HK-2 (cell line): ENCODE results near the gene IGSF1.

Experiments
- DNase-seq: peaks from one replicate; pipeline ENCODE4 v3.0.0-alpha.2; 2018; ENCODE audit not compliant: unreplicated experiment

IGSF1 gene, protein sequence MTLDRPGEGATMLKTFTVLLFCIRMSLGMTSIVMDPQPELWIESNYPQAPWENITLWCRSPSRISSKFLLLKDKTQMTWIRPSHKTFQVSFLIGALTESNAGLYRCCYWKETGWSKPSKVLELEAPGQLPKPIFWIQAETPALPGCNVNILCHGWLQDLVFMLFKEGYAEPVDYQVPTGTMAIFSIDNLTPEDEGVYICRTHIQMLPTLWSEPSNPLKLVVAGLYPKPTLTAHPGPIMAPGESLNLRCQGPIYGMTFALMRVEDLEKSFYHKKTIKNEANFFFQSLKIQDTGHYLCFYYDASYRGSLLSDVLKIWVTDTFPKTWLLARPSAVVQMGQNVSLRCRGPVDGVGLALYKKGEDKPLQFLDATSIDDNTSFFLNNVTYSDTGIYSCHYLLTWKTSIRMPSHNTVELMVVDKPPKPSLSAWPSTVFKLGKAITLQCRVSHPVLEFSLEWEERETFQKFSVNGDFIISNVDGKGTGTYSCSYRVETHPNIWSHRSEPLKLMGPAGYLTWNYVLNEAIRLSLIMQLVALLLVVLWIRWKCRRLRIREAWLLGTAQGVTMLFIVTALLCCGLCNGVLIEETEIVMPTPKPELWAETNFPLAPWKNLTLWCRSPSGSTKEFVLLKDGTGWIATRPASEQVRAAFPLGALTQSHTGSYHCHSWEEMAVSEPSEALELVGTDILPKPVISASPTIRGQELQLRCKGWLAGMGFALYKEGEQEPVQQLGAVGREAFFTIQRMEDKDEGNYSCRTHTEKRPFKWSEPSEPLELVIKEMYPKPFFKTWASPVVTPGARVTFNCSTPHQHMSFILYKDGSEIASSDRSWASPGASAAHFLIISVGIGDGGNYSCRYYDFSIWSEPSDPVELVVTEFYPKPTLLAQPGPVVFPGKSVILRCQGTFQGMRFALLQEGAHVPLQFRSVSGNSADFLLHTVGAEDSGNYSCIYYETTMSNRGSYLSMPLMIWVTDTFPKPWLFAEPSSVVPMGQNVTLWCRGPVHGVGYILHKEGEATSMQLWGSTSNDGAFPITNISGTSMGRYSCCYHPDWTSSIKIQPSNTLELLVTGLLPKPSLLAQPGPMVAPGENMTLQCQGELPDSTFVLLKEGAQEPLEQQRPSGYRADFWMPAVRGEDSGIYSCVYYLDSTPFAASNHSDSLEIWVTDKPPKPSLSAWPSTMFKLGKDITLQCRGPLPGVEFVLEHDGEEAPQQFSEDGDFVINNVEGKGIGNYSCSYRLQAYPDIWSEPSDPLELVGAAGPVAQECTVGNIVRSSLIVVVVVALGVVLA (N-terminal part only)

DNA sequence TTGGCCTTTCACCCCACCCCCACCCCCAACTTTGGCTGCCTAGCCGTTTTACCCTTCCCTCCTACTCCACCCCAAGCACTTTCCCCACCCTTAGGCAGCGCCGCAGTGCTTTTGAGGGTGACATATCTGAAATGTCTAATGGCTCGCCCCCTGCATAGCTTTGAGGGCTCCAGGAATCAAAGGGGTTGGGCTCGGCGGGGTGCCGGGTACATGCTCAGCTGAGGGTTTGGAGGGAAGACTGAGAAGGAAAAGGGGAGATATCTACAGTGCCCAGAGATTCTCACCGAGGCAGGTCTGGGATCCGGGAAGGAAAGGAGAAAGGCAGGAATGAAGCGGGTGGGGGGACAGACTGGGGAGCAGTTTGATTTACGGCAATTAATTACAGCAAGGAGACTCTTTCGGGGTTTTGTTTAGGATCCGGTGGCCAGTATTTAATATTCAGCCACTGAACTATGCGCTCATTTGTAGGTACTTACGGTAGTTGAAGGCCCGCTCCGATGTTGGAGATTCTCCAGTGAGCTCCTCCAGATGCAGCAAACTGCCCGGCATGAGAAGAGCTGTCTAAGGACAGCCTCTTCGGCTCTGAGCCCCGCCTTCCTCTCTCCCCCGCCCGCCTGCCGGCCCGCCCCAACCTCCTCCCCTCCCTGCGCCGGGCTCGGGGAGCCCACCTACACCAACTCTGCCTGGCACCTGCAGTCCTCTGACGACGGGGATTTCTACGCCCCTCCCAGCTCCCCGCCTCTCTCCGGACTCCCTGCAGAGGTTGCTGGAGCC lies at the start of gene IGSF1:
TSS of gene IGSF1 (minus strand) at position 569 of the 774 bp plus-strand sequence. CDS start 2,632 bp downstream, outside the sequence.
- no peak for DNase-seq

DNA sequence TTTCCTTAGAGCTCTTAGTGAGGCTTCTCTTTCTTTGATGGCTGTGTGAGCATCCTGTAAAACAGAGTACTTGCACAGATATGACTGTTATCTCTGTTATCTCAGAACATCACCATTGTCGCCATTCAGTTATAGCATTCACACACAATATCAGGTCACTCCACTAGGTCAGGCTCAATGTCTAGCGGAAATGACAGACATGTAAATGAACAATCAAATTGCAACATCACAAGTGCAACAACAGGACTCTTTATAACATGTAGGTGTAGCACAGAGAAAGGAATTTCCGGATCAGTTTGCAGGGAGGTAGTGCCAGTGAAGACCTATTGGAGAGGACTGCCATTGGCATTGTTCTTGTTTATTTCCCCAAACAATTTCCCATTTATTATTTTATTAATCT lies 43.2 kb upstream of the IGSF1 start:
- no peak for DNase-seq

DNA sequence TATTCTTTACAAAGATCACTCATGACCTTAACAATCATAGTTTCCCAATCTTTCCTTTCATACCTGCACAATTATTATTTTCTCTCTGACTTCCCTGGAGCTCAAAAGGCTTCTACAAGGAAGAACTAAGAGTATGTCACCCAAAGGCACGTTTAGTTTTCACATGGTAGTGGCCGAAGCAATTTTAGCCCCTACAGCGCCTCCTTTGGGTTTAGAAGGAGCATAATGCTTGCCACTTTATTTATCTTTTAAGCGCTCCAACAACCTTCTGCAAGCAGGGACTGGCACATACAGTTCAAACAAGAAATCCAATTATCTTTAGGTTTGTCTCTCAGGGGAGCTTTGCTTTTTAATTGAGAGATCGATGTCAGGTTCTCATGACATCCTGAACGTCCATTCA lies 42.0 kb upstream of the IGSF1 start:
- DNase-seq: no peak

DNA sequence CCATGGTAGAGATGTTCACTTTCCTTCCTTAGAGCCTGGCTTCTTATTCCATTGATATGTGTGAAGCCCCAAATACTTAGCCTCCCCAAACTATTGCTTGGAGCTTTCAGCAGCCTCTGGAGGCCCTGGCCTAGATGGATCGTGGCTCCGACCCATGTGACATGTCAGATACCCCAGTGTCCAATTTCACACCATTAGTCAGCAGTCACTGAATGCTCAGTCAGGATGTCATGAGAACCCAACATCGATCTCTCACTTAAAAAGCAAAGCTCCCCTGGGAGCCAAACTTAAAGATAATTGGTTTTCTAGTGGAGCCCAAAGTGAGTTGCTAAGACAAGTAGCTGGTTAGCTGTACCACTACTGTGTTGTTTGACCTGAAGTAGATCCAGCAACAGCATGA lies 41.6 kb upstream of the IGSF1 start:
- DNase-seq: no peak

DNA sequence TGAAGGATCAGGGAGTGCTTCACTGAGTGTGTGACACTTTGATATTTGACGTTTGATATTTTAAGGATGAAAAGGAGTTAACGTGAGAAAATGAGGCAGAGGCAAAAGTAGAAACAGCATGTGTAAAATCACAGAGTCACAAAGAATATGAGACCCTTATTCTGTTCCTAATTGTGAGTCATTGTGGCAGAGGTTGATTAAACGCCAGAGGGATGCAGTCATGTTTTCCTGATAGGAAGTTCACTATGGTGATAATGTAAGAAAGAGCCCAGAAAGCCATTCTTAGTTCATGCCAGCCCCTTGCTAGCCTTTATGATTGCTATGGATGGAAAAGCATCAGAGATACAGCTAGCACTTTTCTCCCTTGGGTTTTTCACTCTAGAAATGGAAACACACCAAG lies 33.5 kb upstream of the IGSF1 start:
- no peak for DNase-seq

DNA sequence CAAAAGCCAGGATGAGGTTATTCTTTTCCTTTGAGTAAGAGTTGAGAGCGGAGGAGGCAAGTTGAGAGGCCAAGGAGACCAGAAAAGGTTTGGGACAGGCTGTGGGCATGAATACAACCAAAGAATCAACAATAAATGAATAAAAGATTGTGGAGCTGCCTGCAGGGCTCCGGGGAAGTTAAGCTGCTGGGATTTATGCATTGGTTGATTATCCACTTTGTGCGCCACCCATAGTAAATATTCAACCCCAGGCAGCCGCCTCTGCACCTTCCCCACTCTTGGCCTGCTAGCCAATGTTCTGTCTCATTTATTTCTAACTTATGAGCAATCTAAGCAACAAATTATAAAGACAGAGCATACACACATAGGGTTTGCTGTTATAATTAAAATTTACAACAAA lies 28.2 kb upstream of the IGSF1 start:
- no peak for DNase-seq

DNA sequence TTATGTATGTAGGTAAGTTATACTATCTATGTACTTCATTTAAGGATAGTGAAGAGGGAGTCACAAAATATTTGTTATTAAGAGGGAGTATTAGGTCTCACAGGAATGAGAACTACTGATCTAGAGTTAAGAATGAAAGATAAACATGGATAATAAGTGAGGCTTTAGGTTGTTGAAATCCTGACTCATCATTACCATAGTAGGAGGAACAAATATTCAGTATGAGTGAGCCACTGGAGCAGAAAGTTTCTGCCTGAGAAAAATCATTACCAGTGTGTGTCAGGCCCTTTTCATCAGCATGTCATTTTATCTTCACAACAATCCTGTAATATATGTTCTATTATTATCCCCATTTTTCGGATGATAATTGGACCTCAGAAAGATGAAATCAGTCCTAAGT lies 27.2 kb upstream of the IGSF1 start:
- no peak for DNase-seq

DNA sequence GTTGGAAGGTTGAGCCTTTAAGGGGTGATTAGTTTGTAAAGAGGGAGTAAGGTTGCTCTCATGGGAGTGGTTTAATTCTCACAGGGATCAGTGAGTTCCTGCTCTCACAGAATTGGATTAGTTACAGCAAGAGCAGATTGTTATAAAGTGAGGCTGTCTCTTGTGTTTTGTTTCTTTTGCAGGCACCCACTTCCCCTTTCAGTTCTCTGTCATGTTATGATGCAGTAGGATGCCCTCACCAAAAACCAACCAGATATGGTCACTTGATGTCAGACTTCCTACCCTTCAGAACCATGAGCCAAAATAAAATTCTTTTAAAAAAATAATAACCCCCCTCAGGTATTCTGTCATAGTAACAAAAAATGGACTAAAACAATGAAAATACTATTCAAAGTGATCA lies 19.9 kb upstream of the IGSF1 start:
- no peak for DNase-seq

DNA sequence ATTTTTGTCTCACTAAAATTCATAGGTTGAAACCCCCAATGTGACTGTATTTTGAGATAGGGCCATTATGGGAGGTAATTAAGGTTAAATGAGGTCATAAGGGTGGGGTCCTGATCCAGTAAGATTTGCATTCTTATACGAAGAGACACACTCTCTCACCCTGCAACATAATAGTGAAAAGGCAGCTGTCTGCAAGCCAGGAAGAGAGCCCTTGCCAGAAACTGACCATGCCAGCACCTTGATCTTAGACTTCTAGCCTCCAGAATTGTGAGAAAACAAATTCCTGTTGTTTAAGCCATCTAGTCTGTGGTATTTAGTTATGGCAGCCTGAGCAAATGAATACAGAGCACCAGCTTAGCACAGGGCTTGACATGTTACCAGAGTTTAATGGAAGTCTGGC lies 17.5 kb upstream of the IGSF1 start:
- no peak for DNase-seq

DNA sequence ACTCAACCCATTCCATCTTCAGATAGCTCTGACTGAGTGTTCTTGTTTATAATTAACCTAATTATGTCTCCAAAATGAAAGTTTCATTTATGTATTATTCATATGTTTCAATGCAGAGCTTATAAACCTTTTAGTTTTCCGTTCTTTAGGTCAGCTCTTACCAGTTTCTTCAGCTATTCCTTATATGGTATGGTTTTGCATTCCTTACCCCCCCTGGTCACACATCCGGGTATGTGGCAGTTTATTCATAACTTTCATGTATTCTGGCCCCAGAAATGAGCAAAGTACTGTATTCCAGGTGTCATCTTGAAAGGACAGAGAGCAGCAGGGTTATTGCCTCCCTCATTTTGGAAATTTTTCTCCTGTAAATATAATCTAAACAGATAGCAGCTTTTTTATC lies 16.8 kb upstream of the IGSF1 start:
- no peak for DNase-seq

DNA sequence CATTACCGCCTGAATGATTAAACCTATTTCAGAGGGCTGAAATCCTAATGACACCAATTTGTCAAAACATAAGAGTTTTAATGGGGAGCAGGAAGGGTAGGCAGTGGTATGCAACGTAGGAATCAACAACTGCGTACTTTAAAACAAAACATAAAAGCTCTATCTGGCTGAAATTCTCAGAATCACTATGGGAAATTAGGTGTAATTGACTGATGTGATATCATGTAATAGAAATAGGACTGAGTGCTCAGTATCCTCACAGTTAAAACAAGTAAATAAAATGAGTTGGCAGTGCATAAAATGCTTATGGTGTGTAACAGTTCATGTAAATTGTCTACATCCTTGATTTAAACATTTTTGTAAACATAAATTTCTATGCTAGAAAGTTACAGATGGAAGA lies 13.6 kb upstream of the IGSF1 start:
- no peak for DNase-seq

DNA sequence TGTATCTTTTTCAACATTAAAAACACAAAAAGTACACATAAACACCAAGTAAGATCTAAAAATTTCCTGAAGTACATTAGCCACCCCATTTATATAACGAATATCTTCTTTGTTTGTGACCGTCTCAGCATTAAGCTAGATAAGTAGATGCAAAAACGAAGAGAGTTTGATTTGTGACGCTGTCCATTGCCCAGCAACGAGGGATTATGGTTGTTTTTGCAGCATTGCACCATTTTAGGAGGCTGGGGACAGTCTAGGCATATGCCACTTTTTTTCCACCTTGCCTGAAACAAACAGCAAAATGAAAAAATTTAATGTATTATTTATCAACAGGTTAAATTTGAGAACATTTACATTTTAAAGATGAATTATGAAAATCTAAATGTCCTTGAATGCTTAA lies 12.0 kb upstream of the IGSF1 start:
- DNase-seq: no peak

DNA sequence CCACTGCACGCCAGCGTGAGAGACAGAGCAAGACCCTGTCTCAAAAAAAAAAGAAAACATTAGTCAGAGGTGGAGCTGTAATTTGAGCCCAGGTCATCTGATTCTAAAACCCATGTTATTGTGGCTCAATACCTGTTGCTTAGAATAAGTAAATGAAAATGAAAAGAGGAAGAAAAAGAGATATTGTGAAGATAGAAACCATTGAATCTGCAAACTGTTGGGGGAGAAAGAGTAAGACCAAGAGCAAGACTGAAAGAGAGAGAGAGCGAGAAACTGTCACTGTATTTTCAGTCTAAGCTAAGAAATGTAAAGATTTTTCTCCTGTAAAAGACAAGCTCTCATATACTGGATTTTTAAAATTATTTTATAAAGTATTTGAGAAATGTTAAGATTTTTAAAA lies 9.7 kb upstream of the IGSF1 start:
- DNase-seq: no peak

DNA sequence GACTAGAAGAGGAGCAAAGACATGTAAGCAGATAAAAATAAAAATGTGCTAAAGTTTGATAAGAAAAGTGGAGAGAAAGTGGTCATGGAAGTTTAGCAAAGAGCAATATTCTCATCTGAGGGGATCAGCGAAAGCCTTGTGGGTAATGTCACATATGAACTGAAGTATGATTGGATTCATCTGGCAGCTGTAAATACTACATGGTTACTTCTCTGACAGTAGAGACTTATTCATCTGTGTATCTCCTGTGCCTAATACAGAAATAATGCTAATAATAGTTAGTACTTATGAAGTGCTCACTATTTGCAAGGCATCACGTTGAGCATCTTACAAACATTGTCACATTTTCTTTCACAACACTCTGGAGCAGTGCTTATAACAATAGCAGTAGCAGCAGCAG lies 8.9 kb upstream of the IGSF1 start:
- no peak for DNase-seq

DNA sequence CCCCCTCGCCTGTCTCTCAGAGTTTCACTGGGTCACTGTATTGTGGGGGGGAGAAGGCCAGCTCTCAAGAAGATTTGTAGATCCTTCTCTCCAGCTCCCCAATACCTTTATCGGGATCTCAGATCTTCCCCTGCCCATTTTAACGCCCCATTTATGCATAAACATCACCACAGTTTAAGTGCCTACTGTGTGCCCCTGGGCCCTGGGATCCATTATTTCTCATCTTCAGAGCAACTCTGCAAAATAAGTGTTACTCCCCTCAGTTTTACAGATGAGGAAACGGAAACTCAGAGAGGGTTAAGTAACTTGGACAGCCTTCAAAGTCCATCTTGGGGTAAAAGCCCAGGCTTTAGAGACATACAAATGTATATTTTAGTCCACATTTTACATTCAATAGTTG lies 421 bp upstream of the IGSF1 start:
- no peak for DNase-seq

DNA sequence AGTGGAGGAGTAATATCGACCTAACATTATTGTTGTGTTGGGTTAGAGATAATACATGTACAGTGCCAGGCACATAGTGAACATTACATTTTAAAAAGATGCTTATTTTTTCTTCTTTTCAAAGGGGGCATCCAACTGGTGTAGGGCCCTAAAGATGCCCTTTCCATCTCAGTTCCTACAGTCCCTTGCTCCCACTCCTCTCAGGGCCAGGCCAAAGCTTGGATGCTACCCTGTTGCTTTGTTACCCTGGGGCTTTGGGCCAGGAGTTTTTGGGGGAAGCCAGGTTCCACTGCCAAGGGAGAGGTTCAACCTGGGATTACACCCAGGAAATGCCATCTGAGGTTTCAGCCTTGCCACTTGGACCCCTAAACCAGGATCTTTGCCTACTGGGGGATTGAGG lies 918 bp downstream of the IGSF1 start:
- DNase-seq: no peak

DNA sequence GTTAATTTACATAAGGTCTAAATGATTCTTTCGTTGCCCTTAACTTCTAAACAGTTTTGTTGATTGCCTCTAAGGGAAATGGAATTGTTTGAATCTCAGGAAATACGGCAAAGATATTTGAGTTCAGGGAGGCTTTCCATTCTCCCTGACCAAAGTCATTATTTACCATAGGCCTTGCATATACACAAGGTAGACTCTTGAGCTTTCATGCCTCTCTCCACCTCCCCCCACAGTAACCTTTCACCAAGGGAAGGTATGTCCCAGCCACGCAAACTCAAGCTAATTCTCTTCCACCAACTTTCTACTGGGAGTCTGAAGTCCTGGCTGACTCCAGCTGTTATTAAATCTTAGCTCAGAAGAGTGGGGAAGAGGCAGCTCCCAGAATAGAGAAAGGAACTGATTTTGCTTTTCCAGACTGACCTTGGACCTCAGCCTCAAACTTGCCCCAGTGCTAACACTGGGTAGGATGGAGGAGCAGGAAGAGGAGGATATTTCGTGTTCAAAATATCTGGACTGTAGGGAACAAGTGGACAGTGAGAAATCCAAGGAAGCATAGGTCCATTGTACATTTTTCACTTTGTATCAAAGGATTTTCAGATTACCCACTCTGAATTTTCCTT lies 1.4 kb downstream of the IGSF1 start:
- DNase-seq: no peak

DNA sequence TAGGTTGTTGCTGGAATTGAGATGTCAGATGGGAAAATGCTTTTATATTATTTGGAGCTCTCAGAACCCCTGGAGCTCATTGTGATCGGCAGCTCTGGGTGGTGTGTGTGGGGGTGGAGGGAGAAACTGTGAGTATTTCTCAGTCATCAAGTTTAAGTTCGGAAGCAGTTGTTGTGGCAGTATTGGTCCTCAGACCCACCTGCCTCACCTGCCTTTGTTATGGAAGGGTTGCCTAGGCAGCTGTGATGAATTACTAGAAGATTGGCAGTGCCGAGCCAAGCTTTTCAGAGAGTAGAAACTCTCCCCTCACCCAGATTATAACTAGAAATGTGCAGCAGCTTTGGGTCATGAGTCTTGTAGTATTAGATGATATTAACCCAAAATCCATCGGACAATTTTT lies 9.5 kb downstream of the IGSF1 start:
- DNase-seq: no peak

DNA sequence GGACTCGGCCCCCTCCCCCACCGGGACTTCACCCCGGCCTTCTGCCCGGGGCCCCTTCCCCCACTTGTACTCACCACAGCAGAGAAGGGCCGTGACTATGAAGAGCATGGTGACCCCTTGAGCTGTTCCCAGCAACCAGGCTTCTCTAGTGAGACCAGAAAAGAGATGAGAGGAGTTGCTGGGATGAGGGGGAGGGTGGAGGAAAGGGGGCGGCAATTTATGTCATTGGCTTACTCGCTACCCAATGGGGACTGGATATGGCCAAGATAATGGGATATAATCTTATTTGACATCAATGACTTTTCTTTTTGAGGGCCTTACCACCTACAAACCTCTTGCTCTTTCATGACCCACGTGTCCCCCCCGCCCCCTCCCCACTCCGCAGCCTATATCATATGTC lies 9.9 kb downstream of the IGSF1 start:
- no peak for DNase-seq

DNA sequence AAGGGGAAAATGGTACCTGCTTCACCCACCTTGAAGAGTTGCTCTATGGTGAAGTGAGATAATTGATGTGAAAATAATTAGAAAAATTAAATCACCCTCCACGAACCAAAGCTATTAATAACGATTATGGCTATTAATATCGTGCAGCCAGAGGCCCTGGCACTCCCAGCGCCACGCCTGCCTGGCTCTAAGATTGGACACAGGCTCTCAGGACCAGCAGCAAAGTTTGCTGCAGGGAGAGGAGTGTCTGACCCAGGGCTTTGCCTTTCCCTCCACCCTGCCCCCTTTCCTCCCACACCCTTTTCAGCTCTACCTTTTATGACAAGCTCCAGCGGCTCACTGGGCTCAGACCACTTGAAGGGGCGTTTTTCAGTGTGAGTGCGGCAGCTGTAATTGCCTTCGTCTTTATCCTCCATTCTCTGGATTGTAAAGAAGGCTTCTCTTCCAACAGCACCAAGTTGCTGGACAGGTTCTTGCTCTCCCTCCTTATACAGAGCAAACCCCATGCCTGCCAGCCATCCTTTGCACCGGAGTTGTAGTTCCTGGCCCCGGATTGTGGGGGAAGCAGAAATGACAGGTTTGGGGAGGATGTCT lies 11.5 kb downstream of the IGSF1 start:
- DNase-seq: no peak

DNA sequence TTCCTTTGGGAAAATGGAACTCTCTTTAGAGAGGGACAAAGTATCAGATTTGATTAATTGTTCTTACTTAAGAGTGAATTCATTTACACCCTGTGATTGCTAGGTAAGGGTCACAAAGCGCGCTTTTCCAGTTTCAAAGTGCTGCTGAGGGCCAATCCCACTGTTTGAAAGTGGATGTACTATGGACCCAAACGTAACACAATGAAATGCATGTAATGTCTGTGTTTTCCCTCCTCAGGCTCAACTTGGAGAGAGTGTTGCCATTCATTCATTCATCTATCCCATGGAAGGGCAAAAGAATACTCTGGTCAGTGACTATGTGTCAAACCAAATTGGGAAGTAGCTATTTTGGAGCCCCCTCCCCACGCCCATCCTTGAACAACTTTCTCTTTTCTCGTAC lies 16.1 kb downstream of the IGSF1 start:
- no peak for DNase-seq
